Astrocyte (in vitro differentiated cells and primary cell): Measurements from ENCODE around the gene CHST11. TPM values are rescaled to one million over a fixed set of nuclear protein-coding genes. Genes with fewer than 3 reads are reported as not detected.
"Not testable (repeated sequence)": the region's sequence is repeated elsewhere in the genome, so short reads cannot be mapped to it uniquely, and the experiment has no call there.

ENCODE experiments used
- DNase-seq: peaks from one replicate; pipeline ENCODE4 v3.0.0-alpha.2; 2010; ENCODE audit warnings: low read depth
- FAIRE-seq: peaks from 2 replicates; lab custom pipeline; 2011; peaks lifted over from hg19 to GRCh38; lab: Jason Lieb, UNC
- H2AFZ ChIP-seq: 2 replicates; pipeline ENCODE4 v1.6.0; 2012; ENCODE audit warnings: low read depth, low read length, inconsistent platforms
- H3K27ac ChIP-seq: 2 replicates; pipeline ENCODE4 v1.5.1; 2011; ENCODE audit warnings: low read depth, low read length, inconsistent platforms
- H3K27me3 ChIP-seq: 2 replicates; pipeline ENCODE4 v1.6.0; 2011; ENCODE audit warnings: low read length, inconsistent platforms; ENCODE audit not compliant: insufficient read depth
- H3K36me3 ChIP-seq: 2 replicates; pipeline ENCODE4 v1.5.1; 2011; ENCODE audit warnings: low read length, inconsistent platforms; ENCODE audit not compliant: insufficient read depth
- H3K4me1 ChIP-seq: 2 replicates; pipeline ENCODE4 v1.5.1; 2011; ENCODE audit warnings: low read length, inconsistent platforms; ENCODE audit not compliant: insufficient read depth
- H3K4me2 ChIP-seq: 2 replicates; pipeline ENCODE4 v1.6.0; 2012; ENCODE audit warnings: low read length, inconsistent platforms
- H3K4me3 ChIP-seq: 2 replicates; pipeline ENCODE4 v1.5.1; 2011; ENCODE audit warnings: low read depth, mild to moderate bottlenecking, low read length, inconsistent platforms; ENCODE audit not compliant: insufficient read depth
- H3K79me2 ChIP-seq: 2 replicates; pipeline ENCODE4 v1.6.0; 2012; ENCODE audit warnings: mild to moderate bottlenecking, low read length, inconsistent platforms; ENCODE audit not compliant: insufficient read depth
- H3K9ac ChIP-seq: 2 replicates; pipeline ENCODE4 v1.6.0; 2012; ENCODE audit warnings: mild to moderate bottlenecking, low read length, inconsistent platforms
- H3K9me3 ChIP-seq: 2 replicates; pipeline ENCODE4 v1.5.1; 2012; ENCODE audit warnings: low read depth, mild to moderate bottlenecking, low read length, inconsistent platforms; ENCODE audit not compliant: insufficient read depth
- H4K20me1 ChIP-seq: 2 replicates; pipeline ENCODE4 v1.6.0; 2012; ENCODE audit warnings: low read length, inconsistent platforms; ENCODE audit not compliant: insufficient read depth
- H3K27ac Mint-ChIP-seq: one replicate; pipeline ENCODE4 v1.8.0; 2021; ENCODE audit warnings: mild to moderate bottlenecking, mixed read lengths; ENCODE audit not compliant: unreplicated experiment
- H3K27me3 Mint-ChIP-seq: one replicate; pipeline ENCODE4 v1.8.0; 2021; ENCODE audit warnings: low read depth, mixed read lengths; ENCODE audit not compliant: unreplicated experiment
- H3K36me3 Mint-ChIP-seq: one replicate; pipeline ENCODE4 v1.8.0; 2021; ENCODE audit warnings: low read depth, mixed read lengths; ENCODE audit not compliant: unreplicated experiment
- H3K4me1 Mint-ChIP-seq: one replicate; pipeline ENCODE4 v1.8.0; 2021; ENCODE audit warnings: low read depth, mixed read lengths; ENCODE audit not compliant: unreplicated experiment
- H3K4me3 Mint-ChIP-seq: one replicate; pipeline ENCODE4 v1.8.0; 2021; ENCODE audit warnings: mild to moderate bottlenecking, moderate library complexity, mixed read lengths; ENCODE audit not compliant: unreplicated experiment
- H3K9me3 Mint-ChIP-seq: one replicate; pipeline ENCODE4 v1.8.0; 2021; ENCODE audit warnings: mild to moderate bottlenecking, mixed read lengths; ENCODE audit not compliant: unreplicated experiment
- CTCF ChIP-seq: IDR thresholded peaks from 2 replicates; pipeline ENCODE4 v1.5.1; 2011; ENCODE audit warnings: low read depth, mild to moderate bottlenecking, inconsistent platforms, low read length, moderate library complexity; ENCODE audit not compliant: insufficient read depth
- EZH2 ChIP-seq: IDR thresholded peaks from 2 replicates; pipeline ENCODE4 v1.6.1; 2012; ENCODE audit warnings: mild to moderate bottlenecking, low read length, inconsistent platforms; ENCODE audit not compliant: insufficient read depth
- total RNA-seq: library from RNA; stranded (reverse); gene quantifications from 2 replicates; pipeline ENCODE4 v1.2.1, GENCODE V29; 2021

CHST11 gene
- total RNA-seq, 1 donor from 2014 or later, result 30.2 TPM

GRCh38 chr12:104524034-104524832, 67.5 kb downstream of the CHST11 start:
- Histone ChIP-seq H3K4me2 (no peak overlapping the region), H4K20me1 (peaks cover 57% of the 10 kb centered on the region), H3K9ac (no peak overlapping the region), H3K9me3 (no peaks in the 10 kb centered on the region), H3K79me2 (peaks cover 74% of the 10 kb centered on the region), H3K4me3 (no peak overlapping the region), H3K4me1 (peaks cover 4% of the 10 kb centered on the region), H3K36me3 (no peaks in the 10 kb centered on the region), H2AFZ (no peak overlapping the region), H3K27ac (no peak overlapping the region), H3K27me3 (no peaks in the 10 kb centered on the region)
- no peak for TF ChIP-seq EZH2
- TF ChIP-seq CTCF, result no peak
- Mint-ChIP-seq H3K4me1 (peaks cover 29% of the 10 kb centered on the region), H3K36me3 (peaks cover 3% of the 10 kb centered on the region), H3K9me3 (no peaks in the 10 kb centered on the region), H3K27ac (no peak overlapping the region), H3K27me3 (no peaks in the 10 kb centered on the region), H3K4me3 (no peak overlapping the region)
- DNase-seq (no peak), FAIRE-seq (no peak)

GRCh38 chr12:104526320-104526719, 69.6 kb downstream of the CHST11 start:
- Histone ChIP-seq H3K4me1 (peaks cover 4% of the 10 kb centered on the region), H3K9me3 (no peaks in the 10 kb centered on the region), H3K27ac (no peak overlapping the region), H3K4me2 (no peak overlapping the region), H3K79me2 (peaks cover 64% of the 10 kb centered on the region), H2AFZ (no peak overlapping the region), H4K20me1 (peaks cover 54% of the 10 kb centered on the region), H3K9ac (no peak overlapping the region), H3K27me3 (no peaks in the 10 kb centered on the region), H3K36me3 (no peaks in the 10 kb centered on the region), H3K4me3 (no peak overlapping the region)
- DNase-seq, result no peak
- H3K27me3 Mint-ChIP-seq, result no peaks in the 10 kb centered on the region
- FAIRE-seq, result no peak
- peaks cover 11% of the 10 kb centered on the region for H3K36me3 Mint-ChIP-seq
- no peak overlapping the region for H3K4me3 Mint-ChIP-seq
- H3K27ac Mint-ChIP-seq, result no peak overlapping the region
- H3K9me3 Mint-ChIP-seq, result no peaks in the 10 kb centered on the region
- H3K4me1 Mint-ChIP-seq, result peaks cover 20% of the 10 kb centered on the region
- no peak for TF ChIP-seq CTCF
- TF ChIP-seq EZH2, result no peak

GRCh38 chr12:104526751-104527150, 70.0 kb downstream of the CHST11 start:
- Mint-ChIP-seq H3K4me1 (peaks cover 16% of the 10 kb centered on the region), H3K4me3 (no peak overlapping the region), H3K27ac (no peak overlapping the region), H3K36me3 (peaks cover 11% of the 10 kb centered on the region), H3K9me3 (peaks cover 3% of the 10 kb centered on the region), H3K27me3 (no peaks in the 10 kb centered on the region)
- H3K27ac ChIP-seq, result no peak overlapping the region
- H3K4me2 ChIP-seq, result no peak overlapping the region
- FAIRE-seq (no peak), DNase-seq (no peak)
- no peaks in the 10 kb centered on the region for H3K36me3 ChIP-seq
- no peaks in the 10 kb centered on the region for H3K9me3 ChIP-seq
- H3K27me3 ChIP-seq, result no peaks in the 10 kb centered on the region
- TF ChIP-seq EZH2 (no peak), CTCF (no peak)
- H3K79me2 ChIP-seq, result peaks cover 64% of the 10 kb centered on the region
- no peak overlapping the region for H3K9ac ChIP-seq
- no peak overlapping the region for H3K4me3 ChIP-seq
- no peak overlapping the region for H2AFZ ChIP-seq
- peaks cover 54% of the 10 kb centered on the region for H4K20me1 ChIP-seq
- H3K4me1 ChIP-seq, result no peaks in the 10 kb centered on the region

- H3K27ac Mint-ChIP-seq, H3K27ac ChIP-seq, H3K9me3 ChIP-seq, H3K9ac ChIP-seq, H3K27me3 Mint-ChIP-seq, H3K4me3 ChIP-seq, H3K9me3 Mint-ChIP-seq, H3K27me3 ChIP-seq, H2AFZ ChIP-seq, H3K4me1 ChIP-seq, H3K4me2 ChIP-seq, FAIRE-seq, H3K4me3 Mint-ChIP-seq, H3K36me3 ChIP-seq, DNase-seq: not testable (repeated sequence)
- H4K20me1 ChIP-seq, result peaks cover 62% of the 10 kb centered on the region
- H3K79me2 ChIP-seq, result peaks cover 61% of the 10 kb centered on the region
- Mint-ChIP-seq H3K36me3 (peaks cover 15% of the 10 kb centered on the region), H3K4me1 (peaks cover 12% of the 10 kb centered on the region)
Measured at GRCh38 chr12:104527653-104528052, 70.9 kb downstream of the CHST11 start.
